HFFc6 (cell line): ENCODE measurements around the gene FBXO42. TPM values are rescaled to one million over a fixed set of nuclear protein-coding genes. Genes with fewer than 3 reads are reported as not detected.
A peak's percentile ranks its signal among the peaks of the same experiment; 100 is the strongest.

ENCODE experiments used
- DNase-seq: peaks from one replicate; pipeline ENCODE4 v3.0.0-alpha.2; 2018
- H3K27ac Mint-ChIP-seq: 2 replicates; pipeline ENCODE4 v1.8.0; 2020; ENCODE audit warnings: mild to moderate bottlenecking, mixed read lengths
- H3K27me3 Mint-ChIP-seq: 2 replicates; pipeline ENCODE4 v1.8.0; 2021; ENCODE audit warnings: mild to moderate bottlenecking, moderate library complexity, mixed read lengths; ENCODE audit not compliant: insufficient read depth
- H3K36me3 Mint-ChIP-seq: 2 replicates; pipeline ENCODE4 v1.8.0; 2021; ENCODE audit warnings: low read depth, mixed read lengths
- H3K4me1 Mint-ChIP-seq: 2 replicates; pipeline ENCODE4 v1.8.0; 2020; ENCODE audit warnings: low read depth, mixed read lengths
- H3K4me3 Mint-ChIP-seq: 2 replicates; pipeline ENCODE4 v1.8.0; 2020; ENCODE audit warnings: mild to moderate bottlenecking, moderate library complexity, mixed read lengths
- H3K9me3 Mint-ChIP-seq: 2 replicates; pipeline ENCODE4 v1.8.0; 2020; ENCODE audit warnings: mild to moderate bottlenecking, mixed read lengths
- CTCF ChIP-seq: fragments of 200-600 bp; sonication (generic); IDR thresholded peaks from 2 replicates; pipeline ENCODE4 v1.5.0; 2021; ENCODE audit warnings: antibody characterized with exemption, mild to moderate bottlenecking
- total RNA-seq, 6 experiments: library from RNA; stranded (reverse); fragmentation: NEBNext Ultra II Directional; extraction: Animal tissue kit (Norgen Biotek cat#: 25700); gene quantifications; 2 replicates in 1 of 6; 3 replicates in 5 of 6; pipeline ENCODE4 v1.2.3, GENCODE V29; 2021

FBXO42 gene
- total RNA-seq, 6 experiments from 2014 or later = 11.5 to 15.2 (median 13.4) TPM

GRCh38 chr1:16393570-16394521 is 41.6 kb upstream of the FBXO42 start:
- no peak for TF ChIP-seq CTCF
- H3K4me1 Mint-ChIP-seq = peaks cover 62% of the 10 kb centered on the region
- H3K9me3 Mint-ChIP-seq = no peaks in the 10 kb centered on the region
- peaks cover 7% of the 10 kb centered on the region for H3K36me3 Mint-ChIP-seq
- H3K27me3 Mint-ChIP-seq = no peaks in the 10 kb centered on the region; the same call in 1 of the 2 replicates
- H3K27ac Mint-ChIP-seq = no peak overlapping the region; the same call in 1 of the 2 replicates
- no peak for DNase-seq
- H3K4me3 Mint-ChIP-seq = no peak overlapping the region

- Mint-ChIP-seq H3K9me3 (no peaks in the 10 kb centered on the region), H3K36me3 (peaks cover 7% of the 10 kb centered on the region), H3K4me1 (peaks cover 62% of the 10 kb centered on the region), H3K27ac (peak overlapping the region; percentile 14; the same call in 1 of the 2 replicates), H3K27me3 (no peaks in the 10 kb centered on the region; the same call in 1 of the 2 replicates), H3K4me3 (no peak overlapping the region)
- DNase-seq = no peak
- no peak for TF ChIP-seq CTCF
Observed at GRCh38 chr1:16392740-16393569, 40.7 kb upstream of the FBXO42 start.

GRCh38 chr1:16391411-16391810 is 39.1 kb upstream of the FBXO42 start:
- no peak for TF ChIP-seq CTCF
- Mint-ChIP-seq H3K4me1 (peaks cover 68% of the 10 kb centered on the region), H3K4me3 (no peak overlapping the region), H3K9me3 (no peaks in the 10 kb centered on the region), H3K36me3 (peaks cover 4% of the 10 kb centered on the region), H3K27ac (peak overlapping the region; percentile 19; the same call in 1 of the 2 replicates), H3K27me3 (no peaks in the 10 kb centered on the region; the same call in 1 of the 2 replicates)
- no peak for DNase-seq

- no peak overlapping the region for H3K4me3 Mint-ChIP-seq
Observed at GRCh38 chr1:16387201-16388188, 35.2 kb upstream of the FBXO42 start.

More at GRCh38 chr1:16387201-16388188, 35.2 kb upstream of the FBXO42 start:
- peaks cover 68% of the 10 kb centered on the region for H3K4me1 Mint-ChIP-seq
- no peak overlapping the region; the same call in 1 of the 2 replicates for H3K27ac Mint-ChIP-seq
- no peaks in the 10 kb centered on the region for H3K9me3 Mint-ChIP-seq
- no peak for DNase-seq
- no peak for TF ChIP-seq CTCF
- peaks cover 18% of the 10 kb centered on the region for H3K36me3 Mint-ChIP-seq
- H3K27me3 Mint-ChIP-seq = peaks cover 2% of the 10 kb centered on the region; the same call in 1 of the 2 replicates
